Smooth muscle cell (in vitro differentiated cells): ENCODE measurements around the gene HBP1. TPM values are rescaled to one million over a fixed set of nuclear protein-coding genes. Genes with fewer than 3 reads are reported as not detected.

Experiments used
- DNase-seq: peaks from one replicate; lab custom pipeline; 2025; ENCODE audit not compliant: unreplicated experiment; lab: John Stamatoyannopoulos, UW
- H2AFZ ChIP-seq: fragments of 200-600 bp; sonication (generic); 2 replicates; pipeline ENCODE4 v1.6.0; 2016; ENCODE audit warnings: antibody characterized with exemption, low read depth, mild to moderate bottlenecking
- H3F3A ChIP-seq: fragments of 200-600 bp; sonication (generic); 2 replicates; pipeline ENCODE4 v1.6.0; 2017; ENCODE audit warnings: antibody characterized with exemption, low read depth
- H3K27ac ChIP-seq: fragments of 200-600 bp; sonication (generic); 2 replicates; pipeline ENCODE4 v1.5.1; 2016; ENCODE audit warnings: low read depth, mild to moderate bottlenecking
- H3K27me3 ChIP-seq: fragments of 200-600 bp; sonication (generic); 2 replicates; pipeline ENCODE4 v1.6.1; 2016; ENCODE audit warnings: low read depth, mild to moderate bottlenecking
- H3K36me3 ChIP-seq: fragments of 200-600 bp; sonication (generic); 2 replicates; pipeline ENCODE4 v1.5.1; 2016; ENCODE audit warnings: low read depth
- H3K4me1 ChIP-seq: fragments of 200-600 bp; sonication (generic); 2 replicates; pipeline ENCODE4 v1.5.1; 2016; ENCODE audit warnings: low read depth
- H3K4me2 ChIP-seq: fragments of 200-600 bp; sonication (generic); 2 replicates; pipeline ENCODE4 v1.6.0; 2016; ENCODE audit warnings: mild to moderate bottlenecking
- H3K4me3 ChIP-seq: fragments of 200-600 bp; sonication (generic); 2 replicates; pipeline ENCODE4 v1.5.1; 2016; ENCODE audit warnings: mild to moderate bottlenecking
- H3K79me2 ChIP-seq: fragments of 200-600 bp; sonication (generic); 2 replicates; pipeline ENCODE4 v1.6.0; 2016; ENCODE audit warnings: low read depth, mild to moderate bottlenecking
- H3K9ac ChIP-seq: fragments of 200-600 bp; sonication (generic); 2 replicates; pipeline ENCODE4 v1.6.0; 2016; ENCODE audit warnings: low read depth
- H3K9me3 ChIP-seq: fragments of 200-600 bp; sonication (generic); replicated peaks from 2 replicates; pipeline ENCODE4 v1.5.1; 2016; ENCODE audit warnings: low read depth
- H4K20me1 ChIP-seq: fragments of 200-600 bp; sonication (generic); 2 replicates; pipeline ENCODE4 v1.6.0; 2016; ENCODE audit warnings: low read depth
- CTCF ChIP-seq: fragments of 200-600 bp; sonication (generic); IDR thresholded peaks from 2 replicates; pipeline ENCODE4 v1.5.1; 2017; ENCODE audit warnings: borderline replicate concordance, mild to moderate bottlenecking, antibody characterized with exemption; ENCODE audit not compliant: insufficient read depth, poor library complexity, severe bottlenecking
- WGBS: methylation state at CpG from one replicate; pipeline ENCODE4 v1.1.7; 2016; ENCODE audit warnings: low lambda C conversion rate; 5-methylcytosine and 5-hydroxymethylcytosine counted together
- polyA plus RNA-seq: library from polyadenylated mRNA; unstranded; fragments of >200 nt; fragmentation: Nextera tagmentation; extraction: Ambion mirVana; gene quantifications from 2 replicates; pipeline ENCODE4 v1.2.1, GENCODE V29; 2016
- total RNA-seq: library from RNA; depleted of rRNA; stranded (reverse); fragments of >200 nt; gene quantifications from 2 replicates; pipeline ENCODE4 v1.2.3, GENCODE V29; 2014

HBP1 gene
- total and polyA plus RNA-seq, 2 experiments from 2014 or later = 57.9 to 102 TPM

GRCh38 chr7:107212725-107213124, 43.9 kb downstream of the HBP1 start:
- Histone ChIP-seq H3K79me2 (no peaks in the 10 kb centered on the region), H3F3A (no peaks in the 10 kb centered on the region), H3K27ac (no peak overlapping the region), H2AFZ (no peak overlapping the region), H3K9me3 (no peaks in the 10 kb centered on the region), H3K36me3 (no peaks in the 10 kb centered on the region), H3K27me3 (no peaks in the 10 kb centered on the region), H3K4me3 (no peak overlapping the region), H3K4me2 (no peak overlapping the region), H3K4me1 (no peaks in the 10 kb centered on the region), H4K20me1 (no peaks in the 10 kb centered on the region), H3K9ac (no peak overlapping the region)
- no peak for TF ChIP-seq CTCF
- DNase-seq = no peak
- WGBS = 88% methylated on average over 2 of the region's 2 CpGs

- no peak for DNase-seq
- H3K9ac ChIP-seq = no peak overlapping the region
- no peaks in the 10 kb centered on the region for H3K4me1 ChIP-seq
- H2AFZ ChIP-seq = no peak overlapping the region
- no peaks in the 10 kb centered on the region for H3K36me3 ChIP-seq
- no peak overlapping the region for H3K27ac ChIP-seq
- no peaks in the 10 kb centered on the region for H3K27me3 ChIP-seq
- 91% methylated on average over 5 of the region's 5 CpGs for WGBS
- H3K79me2 ChIP-seq = no peaks in the 10 kb centered on the region
- TF ChIP-seq CTCF = no peak
- H3F3A ChIP-seq = no peaks in the 10 kb centered on the region
- H3K9me3 ChIP-seq = no peaks in the 10 kb centered on the region
- H3K4me3 ChIP-seq = no peak overlapping the region
- H3K4me2 ChIP-seq = no peak overlapping the region
- no peaks in the 10 kb centered on the region for H4K20me1 ChIP-seq
Observed at GRCh38 chr7:107213193-107213788, 44.5 kb downstream of the HBP1 start.

- H3K4me3 ChIP-seq = no peak overlapping the region
- no peak overlapping the region for H3K27ac ChIP-seq
- no peak overlapping the region for H3K4me2 ChIP-seq
- DNase-seq = no peak
- no peak overlapping the region for H2AFZ ChIP-seq
- H3K4me1 ChIP-seq = no peaks in the 10 kb centered on the region
- H4K20me1 ChIP-seq = no peaks in the 10 kb centered on the region
- H3K9ac ChIP-seq = no peak overlapping the region
- no peaks in the 10 kb centered on the region for H3K79me2 ChIP-seq
- no peaks in the 10 kb centered on the region for H3F3A ChIP-seq
- H3K9me3 ChIP-seq = no peaks in the 10 kb centered on the region
- no peak for TF ChIP-seq CTCF
- no peaks in the 10 kb centered on the region for H3K27me3 ChIP-seq
- no peaks in the 10 kb centered on the region for H3K36me3 ChIP-seq
Observed at GRCh38 chr7:107213945-107214344, 45.1 kb downstream of the HBP1 start.

GRCh38 chr7:107219563-107220244, 50.9 kb downstream of the HBP1 start:
- Histone ChIP-seq H3K79me2 (no peaks in the 10 kb centered on the region), H3K4me3 (no peak overlapping the region), H3K27ac (no peak overlapping the region), H3K4me2 (no peak overlapping the region), H3K9me3 (no peaks in the 10 kb centered on the region), H3F3A (no peaks in the 10 kb centered on the region), H2AFZ (no peak overlapping the region), H3K9ac (no peak overlapping the region), H3K27me3 (no peaks in the 10 kb centered on the region), H3K4me1 (no peaks in the 10 kb centered on the region), H4K20me1 (peaks cover 4% of the 10 kb centered on the region), H3K36me3 (no peaks in the 10 kb centered on the region)
- TF ChIP-seq CTCF = no peak
- 98% methylated on average over 2 of the region's 2 CpGs for WGBS
- DNase-seq = no peak
